GM19239 (cell line): ENCODE data around the gene PPIL1.
A peak's percentile ranks its signal among the peaks of the same experiment; 100 is the strongest.

Source experiments
- DNase-seq: peaks from one replicate; pipeline ENCODE4 v3.0.0; 2011; ENCODE audit warnings: low spot score; ENCODE audit not compliant: insufficient read length
- FAIRE-seq: peaks from 2 replicates; lab custom pipeline; 2011; peaks lifted over from hg19 to GRCh38; lab: Jason Lieb, UNC

PPIL1 gene

GRCh38 chr6:36890112-36890663, 15.6 kb upstream of the PPIL1 start:
- DNase-seq (no peak), FAIRE-seq (no peak)

GRCh38 chr6:36888654-36889481, 14.3 kb upstream of the PPIL1 start:
- DNase-seq = no peak
- no peak for FAIRE-seq

GRCh38 chr6:36888115-36888643, 13.6 kb upstream of the PPIL1 start:
- FAIRE-seq (no peak), DNase-seq (no peak)

GRCh38 chr6:36886950-36887618, 12.5 kb upstream of the PPIL1 start:
- no peak for FAIRE-seq
- DNase-seq = no peak

- FAIRE-seq (peak; percentile 98), DNase-seq (peak; percentile 73)
Observed at GRCh38 chr6:36885461-36886401, 11.1 kb upstream of the PPIL1 start, which contains the start of gene C6orf89. Gene C6orf89 (plus strand): TSS chr6:36885952. CDS start chr6:36899445, 13,493 bp downstream.

GRCh38 chr6:36884610-36885009, 10.0 kb upstream of the PPIL1 start:
- DNase-seq (no peak), FAIRE-seq (peak; percentile 8)

- DNase-seq = no peak
- FAIRE-seq = no peak
Observed at GRCh38 chr6:36875250-36875633, 639 bp upstream of the PPIL1 start.

GRCh38 chr6:36873612-36874442, 776 bp downstream of the PPIL1 start:
- DNase-seq = no peak
- peak; percentile 89 for FAIRE-seq

GRCh38 chr6:36873115-36873514, 1.5 kb downstream of the PPIL1 start:
- DNase-seq (no peak), FAIRE-seq (no peak)

- DNase-seq (no peak), FAIRE-seq (no peak)
Observed at GRCh38 chr6:36871686-36872085, 2.9 kb downstream of the PPIL1 start.

GRCh38 chr6:36867471-36868224, 7.0 kb downstream of the PPIL1 start:
- FAIRE-seq (no peak), DNase-seq (no peak)

GRCh38 chr6:36865835-36866234, 8.8 kb downstream of the PPIL1 start:
- no peak for DNase-seq
- FAIRE-seq = no peak

- FAIRE-seq (no peak), DNase-seq (no peak)
Observed at GRCh38 chr6:36863670-36864540, 10.7 kb downstream of the PPIL1 start.

GRCh38 chr6:36862848-36863382, 11.7 kb downstream of the PPIL1 start:
- no peak for DNase-seq
- FAIRE-seq = no peak

GRCh38 chr6:36862164-36862847, 12.3 kb downstream of the PPIL1 start:
- DNase-seq (no peak), FAIRE-seq (no peak)

- FAIRE-seq (no peak), DNase-seq (no peak)
Observed at GRCh38 chr6:36860126-36860525, 14.5 kb downstream of the PPIL1 start.
